ENCODE measurements around the gene DUSP12. TPM values are rescaled to one million over a fixed set of nuclear protein-coding genes. Genes with fewer than 3 reads are reported as not detected.
A peak's percentile ranks its signal among the peaks of the same experiment; 100 is the strongest.

Gene DUSP12
- total and polyA plus RNA-seq, 5 donors from 2014 or later: 15.2 to 69.9 (median 57.8) TPM

DNA sequence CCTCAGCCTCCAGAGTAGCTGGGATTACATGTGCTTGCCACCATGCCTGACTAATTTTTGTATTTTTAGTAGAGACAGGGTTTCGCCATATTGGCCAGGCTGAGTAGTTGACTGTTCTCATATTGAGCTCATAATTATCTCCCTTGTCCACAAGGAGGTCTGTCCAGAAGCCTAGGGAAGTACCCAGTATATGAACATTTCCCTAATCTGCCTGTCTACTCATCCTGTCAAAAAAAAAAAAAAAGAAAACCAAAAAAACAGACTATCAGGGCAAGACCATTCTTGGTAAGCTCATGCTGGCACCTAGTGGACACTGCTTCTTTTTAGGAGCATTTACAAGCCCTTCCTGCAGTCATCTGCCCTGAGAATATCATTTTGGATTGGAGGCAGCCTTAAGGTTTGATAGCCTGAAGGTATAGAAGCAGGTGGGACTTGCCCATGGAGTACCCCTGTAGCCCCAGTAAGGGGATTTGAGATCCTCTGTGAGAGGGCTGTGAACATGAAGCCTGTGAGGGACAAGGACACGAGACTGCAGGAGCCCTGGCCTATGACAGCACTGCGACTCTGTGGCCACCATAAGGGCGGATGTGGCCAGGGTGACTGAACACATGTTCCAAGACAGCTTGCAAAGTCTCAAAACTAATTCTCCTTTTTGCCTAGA, 10.8 kb upstream of the DUSP12 start:
- peaks cover 14% of the 10 kb centered on the region for H3K27me3 Mint-ChIP-seq
- H3K4me3 Mint-ChIP-seq: peak overlapping the region in 1 of 4 donors; percentile 45
- H3K9me3 Mint-ChIP-seq: peaks cover 0 to 2% (median 0%) of the 10 kb centered on the region in 7 donors
- peak in 2 of 3 donors; percentile 38 to 53 for DNase-seq
- Histone ChIP-seq H3K27ac (ENCODE audit: insufficient read depth, low read length, poor library complexity, severe bottlenecking) (no peak overlapping the region), H3K9me3 (ENCODE audit: control insufficient read depth in 2 of 2, low read length in 2 of 2) (no peaks in the 10 kb centered on the region), H3K27me3 (ENCODE audit: control insufficient read depth, insufficient read depth, low read length) (peaks cover 13% of the 10 kb centered on the region), H3K4me1 (ENCODE audit: control insufficient read depth, insufficient read depth, low read length, poor library complexity, severe bottlenecking) (peaks cover 4% of the 10 kb centered on the region), H3K4me3 (ENCODE audit: low read depth, low read length) (no peak overlapping the region), H3K36me3 (ENCODE audit: control insufficient read depth, insufficient read depth, low read length) (no peaks in the 10 kb centered on the region)
- ATAC-seq (ENCODE audit: low read depth in 2 of 2): peak; percentile 63 to 70
- H3K36me3 Mint-ChIP-seq: no peaks in the 10 kb centered on the region
- H3K4me1 Mint-ChIP-seq: peaks cover 0 to 8% (median 1%) of the 10 kb centered on the region in 4 donors
- no peak overlapping the region for H3K27ac Mint-ChIP-seq

GRCh38 chr1:161739865-161740566, 9.6 kb upstream of the DUSP12 start:
- H3K27me3 Mint-ChIP-seq: peaks cover 22% of the 10 kb centered on the region
- H3K27me3 ChIP-seq (ENCODE audit: control insufficient read depth, insufficient read depth, low read length): peaks cover 13% of the 10 kb centered on the region
- H3K36me3 Mint-ChIP-seq: no peaks in the 10 kb centered on the region
- H3K4me3 ChIP-seq (ENCODE audit: low read depth, low read length): no peak overlapping the region
- ATAC-seq (ENCODE audit: low read depth in 2 of 2): no peak
- no peak overlapping the region for H3K27ac Mint-ChIP-seq
- no peaks in the 10 kb centered on the region for H3K36me3 ChIP-seq (ENCODE audit: control insufficient read depth, insufficient read depth, low read length)
- peaks cover 4% of the 10 kb centered on the region for H3K4me1 ChIP-seq (ENCODE audit: control insufficient read depth, insufficient read depth, low read length, poor library complexity, severe bottlenecking)
- H3K9me3 Mint-ChIP-seq: peaks cover 0 to 2% (median 0%) of the 10 kb centered on the region in 7 donors
- no peak for DNase-seq
- H3K27ac ChIP-seq (ENCODE audit: insufficient read depth, low read length, poor library complexity, severe bottlenecking): no peak overlapping the region
- H3K4me1 Mint-ChIP-seq: peaks cover 0 to 8% (median 1%) of the 10 kb centered on the region in 4 donors
- no peak overlapping the region for H3K4me3 Mint-ChIP-seq
- H3K9me3 ChIP-seq (ENCODE audit: control insufficient read depth in 2 of 2, low read length in 2 of 2): no peaks in the 10 kb centered on the region

DNA sequence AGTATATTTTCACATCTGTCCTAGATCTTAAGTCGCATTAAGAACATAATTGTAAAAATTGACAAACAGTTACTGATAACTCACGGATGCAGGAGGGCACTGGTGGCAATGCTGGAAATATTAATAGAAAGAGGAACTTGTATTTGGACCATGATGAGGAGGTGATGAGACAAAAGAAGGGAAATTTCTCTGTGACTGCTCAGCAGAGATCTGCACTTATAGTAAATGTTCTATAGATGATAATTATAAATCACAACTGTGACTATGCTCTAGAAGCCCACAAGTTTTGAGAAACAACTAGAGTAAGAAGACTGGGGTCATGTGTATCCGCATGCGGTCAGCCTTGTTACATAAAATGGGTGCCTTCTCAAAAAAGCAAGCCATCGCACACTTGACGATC, 8.7 kb upstream of the DUSP12 start:
- H3K27ac Mint-ChIP-seq: no peak overlapping the region

GRCh38 chr1:161743231-161743630, 6.4 kb upstream of the DUSP12 start:
- peaks cover 0 to 16% (median 2%) of the 10 kb centered on the region in 4 donors for H3K4me1 Mint-ChIP-seq
- no peak overlapping the region for H3K4me3 Mint-ChIP-seq
- Histone ChIP-seq H3K36me3 (ENCODE audit: control insufficient read depth, insufficient read depth, low read length) (no peaks in the 10 kb centered on the region), H3K27me3 (ENCODE audit: control insufficient read depth, insufficient read depth, low read length) (peaks cover 9% of the 10 kb centered on the region), H3K4me3 (ENCODE audit: low read depth, low read length) (no peak overlapping the region), H3K27ac (ENCODE audit: insufficient read depth, low read length, poor library complexity, severe bottlenecking) (no peak overlapping the region), H3K9me3 (ENCODE audit: control insufficient read depth in 2 of 2, low read length in 2 of 2) (no peaks in the 10 kb centered on the region), H3K4me1 (ENCODE audit: control insufficient read depth, insufficient read depth, low read length, poor library complexity, severe bottlenecking) (peaks cover 4% of the 10 kb centered on the region)
- H3K27ac Mint-ChIP-seq: no peak overlapping the region
- H3K27me3 Mint-ChIP-seq: peaks cover 45% of the 10 kb centered on the region
- DNase-seq: no peak
- no peaks in the 10 kb centered on the region for H3K36me3 Mint-ChIP-seq
- ATAC-seq (ENCODE audit: low read depth in 2 of 2): no peak
- peaks cover 0 to 2% (median 0%) of the 10 kb centered on the region in 7 donors for H3K9me3 Mint-ChIP-seq

More for the DNA sequence above, 8.7 kb upstream of the DUSP12 start:
- ATAC-seq (ENCODE audit: low read depth in 2 of 2) (no peak), DNase-seq (no peak)
- Mint-ChIP-seq H3K4me1 (peaks cover 0 to 8% (median 1%) of the 10 kb centered on the region in 4 donors), H3K4me3 (no peak overlapping the region), H3K27me3 (peaks cover 29% of the 10 kb centered on the region), H3K36me3 (no peaks in the 10 kb centered on the region), H3K9me3 (peaks cover 0 to 2% (median 0%) of the 10 kb centered on the region in 7 donors)
- Histone ChIP-seq H3K4me3 (ENCODE audit: low read depth, low read length) (no peak overlapping the region), H3K36me3 (ENCODE audit: control insufficient read depth, insufficient read depth, low read length) (no peaks in the 10 kb centered on the region), H3K27ac (ENCODE audit: insufficient read depth, low read length, poor library complexity, severe bottlenecking) (no peak overlapping the region), H3K9me3 (ENCODE audit: control insufficient read depth in 2 of 2, low read length in 2 of 2) (no peaks in the 10 kb centered on the region), H3K4me1 (ENCODE audit: control insufficient read depth, insufficient read depth, low read length, poor library complexity, severe bottlenecking) (peaks cover 4% of the 10 kb centered on the region), H3K27me3 (ENCODE audit: control insufficient read depth, insufficient read depth, low read length) (peaks cover 10% of the 10 kb centered on the region)

GRCh38 chr1:161747801-161748200, 1.8 kb upstream of the DUSP12 start:
- H3K27ac ChIP-seq (ENCODE audit: insufficient read depth, low read length, poor library complexity, severe bottlenecking): no peak overlapping the region
- peaks cover 4% of the 10 kb centered on the region for H3K27me3 ChIP-seq (ENCODE audit: control insufficient read depth, insufficient read depth, low read length)
- H3K4me3 ChIP-seq (ENCODE audit: low read depth, low read length): no peak overlapping the region
- peak overlapping the region in 2 of 4 donors; percentile 94 for H3K4me3 Mint-ChIP-seq
- peak overlapping the region in 1 of 3 donors; percentile 49 for H3K27ac Mint-ChIP-seq
- no peaks in the 10 kb centered on the region for H3K9me3 ChIP-seq (ENCODE audit: control insufficient read depth in 2 of 2, low read length in 2 of 2)
- peaks cover 39% of the 10 kb centered on the region for H3K27me3 Mint-ChIP-seq
- DNase-seq (no peak), ATAC-seq (ENCODE audit: low read depth in 2 of 2) (no peak)
- H3K4me1 Mint-ChIP-seq: peaks cover 0 to 35% (median 21%) of the 10 kb centered on the region in 4 donors
- H3K4me1 ChIP-seq (ENCODE audit: control insufficient read depth, insufficient read depth, low read length, poor library complexity, severe bottlenecking): peaks cover 23% of the 10 kb centered on the region
- H3K9me3 Mint-ChIP-seq: peaks cover 0 to 2% (median 0%) of the 10 kb centered on the region in 7 donors
- H3K36me3 ChIP-seq (ENCODE audit: control insufficient read depth, insufficient read depth, low read length): peaks cover 12% of the 10 kb centered on the region
- peaks cover 3% of the 10 kb centered on the region for H3K36me3 Mint-ChIP-seq

DNA sequence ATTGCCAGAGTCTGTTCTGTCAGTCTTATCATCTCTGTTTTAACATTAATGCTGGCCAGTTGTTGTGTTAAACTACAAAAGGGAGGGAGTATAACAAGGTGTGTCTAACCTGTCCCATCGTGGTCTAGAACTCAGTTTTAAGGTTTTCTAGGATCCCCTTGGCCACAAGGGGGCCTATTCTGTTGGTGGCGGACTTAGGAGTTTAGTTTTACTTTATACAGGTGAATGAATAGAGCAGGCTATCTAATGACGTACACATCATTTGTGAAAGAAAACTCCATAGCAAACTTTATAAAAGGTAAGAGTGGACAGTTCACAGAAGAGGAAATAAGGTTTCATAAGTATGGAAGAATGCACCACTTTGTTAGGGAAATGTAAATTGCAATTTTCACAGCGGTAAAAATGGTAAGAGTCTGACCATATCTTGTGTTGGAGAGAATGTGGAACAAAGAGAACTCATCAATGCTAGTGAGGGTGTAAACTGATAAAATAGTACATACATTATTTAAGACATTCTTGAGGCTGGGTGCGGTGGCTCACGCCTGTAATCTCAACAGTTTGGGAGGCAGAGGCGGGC, 14.0 kb downstream of the DUSP12 start:
- Histone ChIP-seq H3K27ac (ENCODE audit: insufficient read depth, low read length, poor library complexity, severe bottlenecking) (no peak overlapping the region), H3K4me3 (ENCODE audit: low read depth, low read length) (peak overlapping the region; percentile 38), H3K9me3 (ENCODE audit: control insufficient read depth in 2 of 2, low read length in 2 of 2) (no peaks in the 10 kb centered on the region), H3K4me1 (ENCODE audit: control insufficient read depth, insufficient read depth, low read length, poor library complexity, severe bottlenecking) (peaks cover 31% of the 10 kb centered on the region), H3K27me3 (ENCODE audit: control insufficient read depth, insufficient read depth, low read length) (no peaks in the 10 kb centered on the region), H3K36me3 (ENCODE audit: control insufficient read depth, insufficient read depth, low read length) (peaks cover 2% of the 10 kb centered on the region)
- Mint-ChIP-seq H3K36me3 (peaks cover 6% of the 10 kb centered on the region), H3K4me1 (peaks cover 18 to 43% (median 30%) of the 10 kb centered on the region in 4 donors), H3K4me3 (peak overlapping the region; percentile 76 to 86 (median 78)), H3K27me3 (peaks cover 5% of the 10 kb centered on the region), H3K9me3 (peaks cover 0 to 4% (median 0%) of the 10 kb centered on the region in 7 donors), H3K27ac (peak overlapping the region in 2 of 3 donors; percentile 66 to 86)
- DNase-seq (peak; percentile 24 to 76 (median 54)), ATAC-seq (ENCODE audit: low read depth in 2 of 2) (peak; percentile 61 to 67)

DNA sequence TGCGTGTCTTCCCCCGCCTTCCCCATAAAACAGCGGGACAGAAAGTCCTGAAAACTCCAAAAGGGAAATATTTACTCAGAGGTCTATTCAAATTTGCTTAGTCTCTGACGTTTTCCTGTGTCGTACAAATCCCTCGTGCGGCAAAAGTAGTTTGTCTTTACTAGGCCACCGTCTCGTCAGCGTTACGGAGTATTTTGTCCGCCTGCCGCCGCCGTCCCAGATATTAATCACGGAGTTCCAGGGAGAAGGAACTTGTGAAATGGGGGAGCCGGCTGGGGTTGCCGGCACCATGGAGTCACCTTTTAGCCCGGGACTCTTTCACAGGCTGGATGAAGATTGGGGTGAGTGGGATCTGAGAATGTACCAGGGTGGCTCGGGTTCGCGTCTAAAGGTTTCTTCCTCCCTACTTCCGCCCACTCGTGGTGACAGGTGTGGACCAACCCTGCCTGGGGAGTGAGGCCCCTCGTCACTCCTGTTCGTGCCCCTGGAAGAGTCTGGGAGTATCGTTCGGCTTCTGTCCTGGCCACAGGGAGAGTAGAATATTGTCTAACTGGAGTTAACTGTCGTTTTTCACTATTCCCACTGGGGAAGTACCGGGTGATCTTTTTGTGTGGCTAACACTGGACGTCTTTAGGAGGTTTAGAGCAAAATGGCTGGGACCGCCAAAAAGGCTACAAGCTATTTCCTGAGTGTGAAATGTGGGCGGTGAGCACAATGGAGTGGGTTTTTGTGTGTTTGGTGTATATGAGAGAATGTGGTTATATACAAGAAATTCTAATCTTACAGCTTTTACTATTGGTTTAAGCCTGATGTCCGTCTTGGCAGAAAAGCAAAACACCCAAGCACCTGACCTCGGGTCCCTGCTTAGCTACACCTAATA, 16.8 kb downstream of the DUSP12 start, which contains the start of gene ATF6:
ATF6 (plus strand) TSS at position 219 of the 880 bp plus-strand sequence; CDS start at position 260, 41 bp downstream.
- H3K4me1 Mint-ChIP-seq: peaks cover 23 to 51% (median 38%) of the 10 kb centered on the region in 4 donors
- H3K36me3 Mint-ChIP-seq: no peaks in the 10 kb centered on the region
- no peaks in the 10 kb centered on the region for H3K27me3 ChIP-seq (ENCODE audit: control insufficient read depth, insufficient read depth, low read length)
- no peaks in the 10 kb centered on the region for H3K9me3 ChIP-seq (ENCODE audit: control insufficient read depth in 2 of 2, low read length in 2 of 2)
- H3K27ac Mint-ChIP-seq: peak within 1 kb of the TSS; percentile 98 to 99 (median 99)
- ATAC-seq (ENCODE audit: low read depth in 2 of 2): peak; percentile 69 to 75
- H3K27me3 Mint-ChIP-seq: peaks cover 5% of the 10 kb centered on the region
- H3K4me3 ChIP-seq (ENCODE audit: low read depth, low read length): peak within 1 kb of the TSS; percentile 99
- peak; percentile 63 to 91 (median 81) for DNase-seq
- H3K4me3 Mint-ChIP-seq: peak within 1 kb of the TSS; percentile 95 to 100 (median 98)
- H3K36me3 ChIP-seq (ENCODE audit: control insufficient read depth, insufficient read depth, low read length): no peaks in the 10 kb centered on the region
- peaks cover 49% of the 10 kb centered on the region for H3K4me1 ChIP-seq (ENCODE audit: control insufficient read depth, insufficient read depth, low read length, poor library complexity, severe bottlenecking)
- peaks cover 0 to 1% (median 0%) of the 10 kb centered on the region in 7 donors for H3K9me3 Mint-ChIP-seq
- peak within 1 kb of the TSS; percentile 78 for H3K27ac ChIP-seq (ENCODE audit: insufficient read depth, low read length, poor library complexity, severe bottlenecking)

Data from CD4-positive, CD25-positive, alpha-beta regulatory T cell (primary cell).